Mesothelial cell of epicardium (in vitro differentiated cells): ENCODE measurements around the gene DHX9. TPM values are rescaled to one million over a fixed set of nuclear protein-coding genes. Genes with fewer than 3 reads are reported as not detected.

Experiments
- DNase-seq, 2 experiments: peaks; one replicate each; pipeline ENCODE4 v3.0.0; 2021; ENCODE audit warnings: low spot score in 2 of 2; ENCODE audit not compliant: unreplicated experiment in 2 of 2
- H3K27ac Mint-ChIP-seq: 2 replicates; pipeline ENCODE4 v1.8.0; 2021; ENCODE audit warnings: mixed read lengths
- H3K27me3 Mint-ChIP-seq: 2 replicates; pipeline ENCODE4 v1.8.0; 2021; ENCODE audit warnings: low read depth, mixed read lengths
- H3K36me3 Mint-ChIP-seq: 2 replicates; pipeline ENCODE4 v1.8.0; 2021; ENCODE audit warnings: mixed read lengths
- H3K4me1 Mint-ChIP-seq: 2 replicates; pipeline ENCODE4 v1.8.0; 2021; ENCODE audit warnings: mixed read lengths
- H3K4me3 Mint-ChIP-seq: 2 replicates; pipeline ENCODE4 v1.8.0; 2021; ENCODE audit warnings: mild to moderate bottlenecking, moderate library complexity, mixed read lengths
- H3K9me3 Mint-ChIP-seq: 2 replicates; pipeline ENCODE4 v1.8.0; 2021; ENCODE audit warnings: mixed read lengths
- CTCF ChIP-seq: fragments of 200-600 bp; sonication (generic); IDR thresholded peaks from one replicate; pipeline ENCODE4 v1.5.0; 2021; ENCODE audit warnings: antibody characterized with exemption; ENCODE audit not compliant: unreplicated experiment
- total RNA-seq: library from RNA; stranded (reverse); gene quantifications from 3 replicates; pipeline ENCODE4 v1.2.1, GENCODE V29; 2021

DHX9 gene
- 230 to 250 TPM (median 241 TPM) in 3 replicates for total RNA-seq

GRCh38 chr1:182839209-182840066 lies at the start of gene DHX9:
DHX9 (plus strand) TSS chr1:182839347; CDS start chr1:182842567, 3,220 bp downstream.
- H3K27me3 Mint-ChIP-seq: no peaks in the 10 kb centered on the region
- peak within 1 kb of the TSS; percentile 99 for H3K27ac Mint-ChIP-seq
- no peaks in the 10 kb centered on the region for H3K36me3 Mint-ChIP-seq
- no peaks in the 10 kb centered on the region for H3K9me3 Mint-ChIP-seq
- H3K4me3 Mint-ChIP-seq: peak within 1 kb of the TSS; percentile 91
- no peak for TF ChIP-seq CTCF
- peaks cover 37% of the 10 kb centered on the region for H3K4me1 Mint-ChIP-seq
- DNase-seq: peak; percentile 94 to 99

GRCh38 chr1:182791281-182792179 lies 47.6 kb upstream of the DHX9 start:
- H3K36me3 Mint-ChIP-seq: peaks cover 2% of the 10 kb centered on the region
- H3K27ac Mint-ChIP-seq: no peak overlapping the region
- H3K4me1 Mint-ChIP-seq: peaks cover 16% of the 10 kb centered on the region
- peaks cover 25% of the 10 kb centered on the region for H3K27me3 Mint-ChIP-seq
- DNase-seq: no peak
- no peak overlapping the region for H3K4me3 Mint-ChIP-seq
- no peak for TF ChIP-seq CTCF
- no peaks in the 10 kb centered on the region for H3K9me3 Mint-ChIP-seq

GRCh38 chr1:182794091-182794490 lies 45.1 kb upstream of the DHX9 start:
- no peak overlapping the region for H3K4me3 Mint-ChIP-seq
- H3K27me3 Mint-ChIP-seq: peaks cover 1% of the 10 kb centered on the region
- H3K9me3 Mint-ChIP-seq: no peaks in the 10 kb centered on the region

GRCh38 chr1:182794676-182795201 lies 44.4 kb upstream of the DHX9 start:
- Mint-ChIP-seq H3K4me3 (no peak overlapping the region), H3K27ac (no peak overlapping the region), H3K4me1 (peaks cover 12% of the 10 kb centered on the region), H3K36me3 (peaks cover 3% of the 10 kb centered on the region), H3K9me3 (no peaks in the 10 kb centered on the region), H3K27me3 (no peaks in the 10 kb centered on the region)
- no peak for TF ChIP-seq CTCF
- no peak for DNase-seq

More at GRCh38 chr1:182794091-182794490, 45.1 kb upstream of the DHX9 start:
- Mint-ChIP-seq H3K36me3 (peaks cover 3% of the 10 kb centered on the region), H3K27ac (no peak overlapping the region), H3K4me1 (peaks cover 14% of the 10 kb centered on the region)
- DNase-seq: no peak
- TF ChIP-seq CTCF: no peak

- Mint-ChIP-seq H3K4me3 (no peak overlapping the region), H3K27ac (no peak overlapping the region), H3K9me3 (no peaks in the 10 kb centered on the region), H3K27me3 (no peaks in the 10 kb centered on the region), H3K4me1 (peaks cover 7% of the 10 kb centered on the region), H3K36me3 (peaks cover 3% of the 10 kb centered on the region)
- no peak for TF ChIP-seq CTCF
- no peak for DNase-seq
Measured at GRCh38 chr1:182795563-182796228, 43.5 kb upstream of the DHX9 start.
